NCI-H146 treated with DMSO at 0.1 percent for 48 hours (cell line): ENCODE results near the gene MTMR12.

Source experiments
- DNase-seq: peaks from one replicate; lab custom pipeline; 2025; ENCODE audit not compliant: unreplicated experiment; lab: John Stamatoyannopoulos, UW

Gene MTMR12

GRCh38 chr5:32312595-32313332 is at the start of gene MTMR12:
Gene MTMR12, minus strand, starts transcription at chr5:32312939. Its CDS starts 101 bp downstream, at chr5:32312838.
- peak; percentile 97 for DNase-seq

GRCh38 chr5:32362527-32362926 is 49.8 kb upstream of the MTMR12 start:
- DNase-seq = no peak

- no peak for DNase-seq
These were observed 48.2 kb upstream of the MTMR12 start for GRCh38 chr5:32360906-32361305.

GRCh38 chr5:32358611-32359010 is 45.9 kb upstream of the MTMR12 start:
- DNase-seq = no peak

- no peak for DNase-seq
These were observed 44.9 kb upstream of the MTMR12 start for GRCh38 chr5:32357658-32358057.

- no peak for DNase-seq
These were observed 42.9 kb upstream of the MTMR12 start for GRCh38 chr5:32355686-32356085.

GRCh38 chr5:32353420-32353819 is 40.7 kb upstream of the MTMR12 start:
- no peak for DNase-seq

GRCh38 chr5:32352685-32353084 is 39.9 kb upstream of the MTMR12 start:
- DNase-seq = no peak

- DNase-seq = no peak
These were observed 34.1 kb upstream of the MTMR12 start for GRCh38 chr5:32346869-32347268.

GRCh38 chr5:32343058-32343672 is 30.4 kb upstream of the MTMR12 start:
- DNase-seq = no peak

- DNase-seq = no peak
These were observed 29.9 kb upstream of the MTMR12 start for GRCh38 chr5:32342656-32343055.

- no peak for DNase-seq
These were observed 27.1 kb upstream of the MTMR12 start for GRCh38 chr5:32339878-32340277.

- no peak for DNase-seq
These were observed 26.5 kb upstream of the MTMR12 start for GRCh38 chr5:32339198-32339597.

- DNase-seq = no peak
These were observed 20.2 kb upstream of the MTMR12 start for GRCh38 chr5:32332966-32333365.

- DNase-seq = no peak
These were observed 19.6 kb upstream of the MTMR12 start for GRCh38 chr5:32332361-32332760.

- no peak for DNase-seq
These were observed 19.2 kb upstream of the MTMR12 start for GRCh38 chr5:32331935-32332274.

- no peak for DNase-seq
These were observed 18.6 kb upstream of the MTMR12 start for GRCh38 chr5:32331217-32331934.

GRCh38 chr5:32330126-32330971 is 17.6 kb upstream of the MTMR12 start:
- no peak for DNase-seq

GRCh38 chr5:32329395-32329834 is 16.7 kb upstream of the MTMR12 start:
- DNase-seq = no peak

GRCh38 chr5:32326216-32326772 is 13.6 kb upstream of the MTMR12 start:
- DNase-seq = no peak

GRCh38 chr5:32325616-32326015 is 12.9 kb upstream of the MTMR12 start:
- DNase-seq = no peak
